Astrocyte of the cerebellum (primary cell): ENCODE measurements around the gene NEAT1.

Experiments used
- DNase-seq: peaks from one replicate; pipeline ENCODE4 v3.0.0-alpha.2; 2011; ENCODE audit warnings: low read depth
- H3K4me3 ChIP-seq: 2 replicates; pipeline ENCODE4 v1.5.1; 2011; ENCODE audit warnings: mild to moderate bottlenecking, low read depth, low read length, moderate library complexity
- CTCF ChIP-seq: IDR thresholded peaks from 2 replicates; pipeline ENCODE4 v1.5.1; 2012; ENCODE audit warnings: low read length, low read depth, moderate library complexity, mild to moderate bottlenecking; ENCODE audit errors: missing control alignments
- in situ Hi-C: cut with HindIII; loops from 2 replicates; pipeline ENCODE4 v1.10.0; 2017; ENCODE audit warnings: low sequenced_read_pairs

The NEAT1 gene

GRCh38 chr11:65422633-65423515, at the start of gene NEAT1:
NEAT1 (plus strand) TSS chr11:65422798.
- H3K4me3 ChIP-seq: peak within 1 kb of the TSS; percentile 96
- TF ChIP-seq CTCF: no peak
- peak; percentile 88 for DNase-seq
- in situ Hi-C loops: loop anchor here (5.0 kb wide), 1 partner anchor 74 kb away; the partner anchor contains the start of gene MALAT1

- H3K4me3 ChIP-seq: no peak overlapping the region
- in situ Hi-C loops: no loop called here
- DNase-seq: no peak
- no peak for TF ChIP-seq CTCF
These were observed 48.6 kb upstream of the NEAT1 start for GRCh38 chr11:65373839-65374580.

GRCh38 chr11:65375012-65375411, 47.6 kb upstream of the NEAT1 start:
- DNase-seq: no peak
- in situ Hi-C loops: no loop called here
- TF ChIP-seq CTCF: no peak
- H3K4me3 ChIP-seq: no peak overlapping the region

- in situ Hi-C loops: no loop called here
- no peak for DNase-seq
- no peak for TF ChIP-seq CTCF
- no peak overlapping the region for H3K4me3 ChIP-seq
These were observed 46.4 kb upstream of the NEAT1 start for GRCh38 chr11:65376138-65376713.

GRCh38 chr11:65377036-65377435, 45.6 kb upstream of the NEAT1 start:
- no peak for DNase-seq
- no peak overlapping the region for H3K4me3 ChIP-seq
- in situ Hi-C loops: no loop called here
- TF ChIP-seq CTCF: no peak

GRCh38 chr11:65377777-65378176, 44.8 kb upstream of the NEAT1 start:
- DNase-seq: no peak
- TF ChIP-seq CTCF: peak; percentile 8
- in situ Hi-C loops: no loop called here
- H3K4me3 ChIP-seq: no peak overlapping the region
